Ascending aorta (tissue), 2 donors: ENCODE data around the gene TADA2A. TPM values are rescaled to one million over a fixed set of nuclear protein-coding genes. Genes with fewer than 3 reads are reported as not detected.

ENCODE experiments used
- DNase-seq, 2 donors: peaks; one replicate each; pipeline ENCODE4 v3.0.0-alpha.2; 2019; ENCODE audit warnings: low spot score in 2 of 2
- H3K27ac ChIP-seq, 2 donors: fragments of 200-600 bp; sonication (generic); one replicate each; pipeline ENCODE4 v1.5.1; 2016 to 2017; ENCODE audit warnings: mild to moderate bottlenecking in 1 of 2
- H3K27me3 ChIP-seq: fragments of 200-600 bp; sonication (generic); one replicate; pipeline ENCODE4 v1.5.1; 2017
- H3K36me3 ChIP-seq, 2 donors: fragments of 200-600 bp; sonication (generic); one replicate each; pipeline ENCODE4 v1.5.1; 2016
- H3K4me1 ChIP-seq, 2 donors: fragments of 200-600 bp; sonication (generic); one replicate each; pipeline ENCODE4 v1.5.1; 2016 to 2017; ENCODE audit warnings: mild to moderate bottlenecking in 1 of 2
- H3K4me3 ChIP-seq, 2 donors: fragments of 200-600 bp; sonication (generic); one replicate each; pipeline ENCODE4 v1.5.1; 2016 to 2017; ENCODE audit warnings: mild to moderate bottlenecking in 1 of 2
- H3K9me3 ChIP-seq, 2 donors: fragments of 200-600 bp; sonication (generic); one replicate each; pipeline ENCODE4 v1.5.1; 2016
- CTCF ChIP-seq, 3 experiments: fragments of 200-600 bp in 2 of 3; fragments of 450-650 bp in 1 of 3; sonication (generic) in 2 of 3; IDR thresholded peaks; one replicate each; pipeline ENCODE4 v1.5.1; 2016 to 2019; ENCODE audit warnings: antibody characterized with exemption in 3 of 3, mild to moderate bottlenecking in 1 of 3, moderate library complexity in 1 of 3
- intact Hi-C: fragments of 100-400 bp; cut with DNase I; formaldehyde crosslinking; loops from one replicate; pipeline ENCODE4 v1.15.1; 2023
- total RNA-seq: library from RNA; depleted of rRNA; stranded (reverse); fragments of >200 nt; gene quantifications from one replicate; pipeline ENCODE4 v1.1.0, GENCODE V29; 2016

The TADA2A gene
- total RNA-seq, 1 donor from 2014 or later, result 7.7 TPM

DNA sequence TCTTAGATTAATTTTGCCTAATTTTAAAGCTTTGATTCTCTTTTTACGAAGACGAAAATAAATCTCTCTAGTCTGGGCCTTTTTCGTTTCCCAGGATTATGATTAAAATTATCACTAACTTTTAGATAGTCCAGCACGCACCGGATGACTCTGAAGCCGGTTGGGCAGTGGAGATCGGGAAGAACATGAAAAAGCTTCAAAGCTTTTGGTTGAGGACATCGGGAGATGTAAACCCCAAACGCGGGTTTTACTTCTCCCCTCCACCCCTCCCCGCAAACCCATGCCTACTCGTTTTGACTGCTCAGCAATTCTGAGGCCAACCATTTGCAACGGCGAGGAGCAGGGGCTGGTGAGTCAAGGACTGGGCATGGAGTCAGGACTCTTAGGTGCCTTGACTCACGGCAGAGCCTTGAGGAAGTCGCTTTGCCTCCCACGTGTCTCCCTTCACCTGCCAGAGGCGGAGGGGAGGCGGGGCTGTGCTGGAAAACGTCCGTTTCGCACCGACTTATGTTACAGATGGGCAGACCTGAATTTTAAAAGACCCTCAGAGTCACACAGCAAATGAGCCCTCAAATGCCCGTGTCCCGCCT lies 82.0 kb downstream of the TADA2A start:
- TF ChIP-seq CTCF (IDR thresholded peaks at IDR 0.05), result no peak
- DNase-seq, result peak; percentile 85 to 94
- no peaks in the 10 kb centered on the region for H3K9me3 ChIP-seq
- peak overlapping the region; percentile 96 to 99 for H3K4me3 ChIP-seq
- intact Hi-C loops, result loop anchor here (1.0 to 10.0 kb wide), 5 partner anchors 82 to 894 kb away; partner anchors contain the start of genes AATF, ACACA, DHRS11 and SYNRG
- no peaks in the 10 kb centered on the region for H3K36me3 ChIP-seq
- peaks cover 3 to 20% of the 10 kb centered on the region in 2 donors for H3K4me1 ChIP-seq
- no peaks in the 10 kb centered on the region for H3K27me3 ChIP-seq
- peak overlapping the region; percentile 75 to 90 for H3K27ac ChIP-seq

DNA sequence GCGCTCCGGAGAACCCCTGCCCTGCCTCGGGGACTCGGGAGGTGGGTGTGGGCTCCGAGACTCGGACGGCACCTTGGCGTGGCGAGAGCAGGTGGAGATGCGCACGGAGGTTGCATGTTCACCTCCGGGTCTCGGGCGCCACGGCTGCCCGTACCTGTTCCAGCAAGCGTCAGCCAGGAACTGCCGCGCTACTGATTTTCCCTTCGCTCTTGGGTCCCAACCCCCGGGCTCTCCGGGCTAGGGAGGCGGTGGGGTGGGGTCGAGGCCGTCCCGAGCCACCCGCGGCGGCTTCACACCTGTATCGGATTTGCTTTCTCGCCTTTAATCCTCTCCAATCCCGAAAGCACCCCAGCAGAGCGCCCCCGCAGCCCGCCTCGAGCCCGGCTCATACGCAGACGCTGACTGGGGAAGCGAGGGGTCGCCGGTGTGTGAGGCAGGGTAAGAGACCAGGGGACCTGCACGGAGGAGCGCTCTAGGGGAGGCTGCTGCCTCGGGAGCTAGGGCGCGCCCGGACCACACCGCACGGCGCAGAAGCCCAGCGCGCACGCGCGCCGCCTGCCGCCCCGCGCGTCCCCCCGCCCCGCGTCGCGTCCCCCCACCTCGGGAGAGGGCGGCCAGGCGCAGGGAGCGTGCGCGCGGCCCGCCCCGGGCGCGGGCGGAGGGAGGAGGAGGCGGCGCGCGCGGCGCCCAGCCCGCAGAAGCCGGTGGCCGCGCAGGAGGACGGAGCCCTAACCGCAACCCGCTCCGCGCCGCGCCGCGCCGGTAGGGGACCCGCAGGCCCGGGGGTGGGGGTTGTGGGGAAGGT lies 82.7 kb downstream of the TADA2A start, which contains the start of gene DUSP14:
TSS of gene DUSP14 (plus strand) at position 695 of the 805 bp plus-strand sequence. CDS start 22,382 bp downstream, outside the sequence.
- Histone ChIP-seq H3K4me3 (peak within 1 kb of the TSS; percentile 96 to 99), H3K4me1 (peaks cover 3 to 20% of the 10 kb centered on the region in 2 donors), H3K27ac (peak within 1 kb of the TSS; percentile 75 to 90), H3K36me3 (no peaks in the 10 kb centered on the region), H3K27me3 (no peaks in the 10 kb centered on the region), H3K9me3 (no peaks in the 10 kb centered on the region)
- peak; percentile 12 to 84 for DNase-seq
- intact Hi-C loops, result loop anchor here (1.0 to 10.0 kb wide), 5 partner anchors 83 to 895 kb away; partner anchors contain the start of genes AATF, ACACA, DHRS11 and SYNRG
- TF ChIP-seq CTCF (IDR thresholded peaks at IDR 0.05), result no peak

DNA sequence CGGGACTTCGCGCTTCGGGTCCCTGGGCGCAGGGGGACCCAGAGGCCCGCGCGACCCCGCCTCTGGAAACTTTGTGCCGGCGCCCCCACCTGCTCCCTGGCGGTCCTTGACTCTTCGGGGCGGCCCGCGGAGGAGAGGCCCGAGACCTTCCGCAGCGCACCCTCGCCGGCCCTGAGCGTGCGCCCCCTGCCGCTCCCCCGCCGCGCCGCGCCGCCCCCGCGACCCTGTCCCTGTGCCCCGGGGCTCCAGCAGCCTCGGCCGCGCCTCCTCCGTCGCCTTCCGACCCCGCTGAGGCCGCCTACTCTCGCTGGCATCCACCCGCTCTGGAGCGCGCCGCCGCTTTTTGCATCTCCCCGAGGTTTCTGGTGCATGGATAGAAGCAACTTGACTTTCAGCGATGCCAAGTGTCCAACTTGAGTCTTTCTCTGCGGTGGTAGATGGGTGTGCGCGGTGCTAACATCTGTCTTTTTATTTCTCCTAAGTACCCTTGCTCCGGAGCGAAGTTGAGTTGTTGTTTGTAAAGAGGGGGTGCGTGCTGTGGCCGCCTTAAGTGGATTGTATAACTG lies 83.4 kb downstream of the TADA2A start:
- intact Hi-C loops, result no loop called here
- peaks cover 3 to 20% of the 10 kb centered on the region in 2 donors for H3K4me1 ChIP-seq

GRCh38 chr17:37490638-37491614 lies 84.2 kb downstream of the TADA2A start:
- Histone ChIP-seq H3K4me3 (peak overlapping the region; percentile 96 to 99), H3K27ac (peak overlapping the region; percentile 71 to 87), H3K36me3 (no peaks in the 10 kb centered on the region), H3K4me1 (peaks cover 3 to 20% of the 10 kb centered on the region in 2 donors), H3K9me3 (no peaks in the 10 kb centered on the region), H3K27me3 (no peaks in the 10 kb centered on the region)
- no peak for TF ChIP-seq CTCF (IDR thresholded peaks at IDR 0.05)
- intact Hi-C loops, result no loop called here
- DNase-seq, result peak in 1 of 2 donors; percentile 79

More for the DNA sequence above, 83.4 kb downstream of the TADA2A start:
- no peaks in the 10 kb centered on the region for H3K36me3 ChIP-seq
- no peaks in the 10 kb centered on the region for H3K27me3 ChIP-seq
- H3K27ac ChIP-seq, result peak overlapping the region; percentile 71 to 87
- peak in 1 of 2 donors; percentile 82 for DNase-seq
- TF ChIP-seq CTCF (IDR thresholded peaks at IDR 0.05), result peak in 1 of 3 experiments; percentile 31
- peak overlapping the region; percentile 96 to 99 for H3K4me3 ChIP-seq
- H3K9me3 ChIP-seq, result no peaks in the 10 kb centered on the region

GRCh38 chr17:37492167-37492566 lies 85.5 kb downstream of the TADA2A start:
- no peak for TF ChIP-seq CTCF (IDR thresholded peaks at IDR 0.05)
- Histone ChIP-seq H3K4me1 (peaks cover 3 to 20% of the 10 kb centered on the region in 2 donors), H3K27me3 (no peaks in the 10 kb centered on the region), H3K27ac (no peak overlapping the region), H3K4me3 (no peak overlapping the region), H3K9me3 (no peaks in the 10 kb centered on the region), H3K36me3 (no peaks in the 10 kb centered on the region)
- intact Hi-C loops, result no loop called here
- no peak for DNase-seq
